Stimulated activated naive CD4-positive, alpha-beta T cell treated with Interleukin-2 at 50 U/mL for 16 hours (primary cell): ENCODE data around the gene PRTN3.

ENCODE experiments used
- DNase-seq: peaks from one replicate; lab custom pipeline; 2025; lab: John Stamatoyannopoulos, UW

Gene PRTN3

DNA sequence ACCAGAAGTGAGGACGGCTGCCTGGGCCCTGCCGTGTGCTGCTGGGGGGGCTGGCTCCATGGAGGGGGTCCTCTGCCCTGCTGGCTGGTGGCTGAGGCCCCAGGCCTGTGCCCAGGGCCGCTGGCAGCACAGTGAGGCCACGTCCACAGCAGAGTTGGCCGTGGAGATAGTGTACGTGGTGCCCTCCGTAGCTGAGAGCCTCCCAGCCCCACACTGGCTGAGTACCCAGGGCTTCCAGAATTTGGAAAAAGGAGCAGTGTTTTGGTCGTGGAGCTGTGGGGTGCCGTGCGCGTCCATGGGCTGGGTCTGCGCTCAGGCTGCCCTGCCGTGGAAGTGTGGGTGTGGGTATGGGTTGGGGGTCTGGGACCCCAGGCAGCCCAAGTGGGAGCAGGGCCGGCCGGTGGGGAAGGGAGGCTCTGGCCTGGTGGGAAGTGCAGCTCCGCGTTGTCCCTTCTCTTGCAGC, 37.7 kb upstream of the PRTN3 start:
- no peak for DNase-seq

DNA sequence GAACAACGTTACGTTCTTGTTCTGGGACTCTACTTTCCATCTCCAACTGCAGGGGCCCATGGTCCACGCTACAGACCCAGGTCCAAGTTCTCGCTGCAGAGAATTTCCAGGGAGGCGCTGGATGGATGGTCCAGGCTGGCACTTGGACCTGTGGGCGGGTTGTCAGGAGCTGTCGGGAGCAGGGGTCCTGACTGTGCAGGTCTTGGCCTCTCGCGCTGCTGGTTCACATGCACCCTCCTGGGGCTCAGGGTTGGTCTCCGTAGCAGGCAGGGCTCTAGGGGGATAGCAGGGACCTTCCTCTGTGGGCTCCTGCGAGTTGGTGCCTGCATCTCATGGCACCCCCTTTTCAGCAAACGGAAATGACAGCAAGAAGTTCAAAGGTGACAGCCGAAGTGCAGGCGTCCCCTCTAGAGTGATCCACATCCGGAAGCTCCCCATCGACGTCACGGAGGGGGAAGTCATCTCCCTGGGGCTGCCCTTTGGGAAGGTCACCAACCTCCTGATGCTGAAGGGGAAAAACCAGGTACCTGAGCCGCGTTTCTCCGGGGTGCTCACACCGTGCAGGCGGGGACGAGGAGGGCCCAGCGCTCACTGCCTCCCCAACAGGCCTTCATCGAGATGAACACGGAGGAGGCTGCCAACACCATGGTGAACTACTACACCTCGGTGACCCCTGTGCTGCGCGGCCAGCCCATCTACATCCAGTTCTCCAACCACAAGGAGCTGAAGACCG, 36.9 kb upstream of the PRTN3 start:
- DNase-seq: no peak

DNA sequence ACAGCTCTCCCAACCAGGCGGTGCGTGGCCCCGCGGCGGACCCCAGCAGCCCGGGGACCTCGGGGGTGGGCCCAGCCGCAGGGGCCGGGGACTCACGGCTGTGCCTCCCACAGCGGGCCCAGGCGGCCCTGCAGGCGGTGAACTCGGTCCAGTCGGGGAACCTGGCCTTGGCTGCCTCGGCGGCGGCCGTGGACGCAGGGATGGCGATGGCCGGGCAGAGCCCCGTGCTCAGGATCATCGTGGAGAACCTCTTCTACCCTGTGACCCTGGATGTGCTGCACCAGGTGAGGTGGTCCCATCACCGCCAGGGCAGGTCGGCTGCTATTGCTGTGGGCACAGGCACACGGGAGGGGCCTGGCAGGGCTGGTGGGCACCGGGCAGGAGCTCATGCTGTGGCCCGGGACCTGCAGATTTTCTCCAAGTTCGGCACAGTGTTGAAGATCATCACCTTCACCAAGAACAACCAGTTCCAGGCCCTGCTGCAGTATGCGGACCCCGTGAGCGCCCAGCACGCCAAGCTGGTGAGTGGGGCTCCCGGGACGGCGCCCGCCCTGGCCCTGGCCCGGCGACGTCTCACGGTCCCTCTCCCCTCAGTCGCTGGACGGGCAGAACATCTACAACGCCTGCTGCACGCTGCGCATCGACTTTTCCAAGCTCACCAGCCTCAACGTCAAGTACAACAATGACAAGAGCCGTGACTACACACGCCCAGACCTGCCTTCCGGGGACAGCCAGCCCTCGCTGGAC, 36.2 kb upstream of the PRTN3 start:
- DNase-seq: no peak

DNA sequence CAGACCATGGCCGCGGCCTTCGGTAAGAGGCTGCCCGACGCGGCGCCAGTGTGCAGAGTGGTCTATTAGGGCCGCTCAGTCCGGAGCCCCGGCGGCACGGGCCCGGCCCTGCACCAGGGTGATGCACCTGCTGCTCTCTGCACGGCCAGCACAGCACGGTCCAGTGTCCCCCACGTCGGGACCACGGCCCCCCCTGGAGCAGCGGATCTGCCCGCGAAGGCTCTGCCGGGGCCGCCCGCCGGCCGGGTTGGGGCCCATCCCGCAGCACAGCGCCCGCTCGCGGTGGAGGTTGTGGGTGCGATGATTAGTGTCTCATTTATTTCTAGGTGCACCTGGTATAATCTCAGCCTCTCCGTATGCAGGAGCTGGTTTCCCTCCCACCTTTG, 35.6 kb upstream of the PRTN3 start:
- DNase-seq: no peak

DNA sequence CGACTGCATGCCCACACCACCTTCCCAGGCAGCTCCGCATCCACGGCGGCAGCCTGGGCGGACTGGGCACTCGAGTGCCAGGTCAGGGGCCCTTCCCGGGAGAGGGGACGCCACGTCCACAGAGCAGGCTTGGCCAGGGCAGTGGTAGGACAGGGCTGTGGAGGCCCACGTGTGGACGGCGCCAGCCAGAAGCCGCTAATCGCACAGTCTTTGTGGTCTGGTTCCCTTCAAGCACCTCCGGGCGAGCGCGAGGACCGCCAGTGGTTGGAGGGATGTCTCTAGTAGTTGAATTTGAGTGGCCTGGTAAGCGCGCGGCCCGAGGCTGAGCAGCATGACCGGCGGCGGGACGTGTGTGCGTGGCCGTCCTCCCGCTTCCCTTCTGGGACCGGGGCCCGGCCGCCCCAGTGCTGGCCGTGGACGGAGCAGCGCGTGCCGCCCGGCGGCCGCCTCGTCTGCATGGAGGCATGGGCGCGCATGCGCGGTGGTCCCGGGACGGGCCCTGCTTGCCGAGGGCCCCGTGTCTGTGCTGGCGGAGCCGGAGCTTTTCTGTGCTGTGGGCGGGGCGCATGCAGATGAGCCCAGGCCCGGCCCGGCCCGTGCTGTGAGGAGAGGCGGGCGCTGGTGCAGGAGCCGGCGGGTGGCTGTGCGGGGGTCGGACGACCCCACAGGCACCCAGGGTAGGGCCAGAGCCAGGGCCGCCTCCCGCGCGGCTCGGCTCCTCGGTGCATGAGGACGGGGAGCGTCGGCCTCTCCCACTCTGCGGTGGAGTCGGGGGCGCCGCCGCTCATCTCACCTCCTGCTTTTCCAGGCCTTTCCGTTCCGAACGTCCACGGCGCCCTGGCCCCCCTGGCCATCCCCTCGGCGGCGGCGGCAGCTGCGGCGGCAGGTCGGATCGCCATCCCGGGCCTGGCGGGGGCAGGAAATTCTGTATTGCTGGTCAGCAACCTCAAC, 34.9 kb upstream of the PRTN3 start:
- no peak for DNase-seq

DNA sequence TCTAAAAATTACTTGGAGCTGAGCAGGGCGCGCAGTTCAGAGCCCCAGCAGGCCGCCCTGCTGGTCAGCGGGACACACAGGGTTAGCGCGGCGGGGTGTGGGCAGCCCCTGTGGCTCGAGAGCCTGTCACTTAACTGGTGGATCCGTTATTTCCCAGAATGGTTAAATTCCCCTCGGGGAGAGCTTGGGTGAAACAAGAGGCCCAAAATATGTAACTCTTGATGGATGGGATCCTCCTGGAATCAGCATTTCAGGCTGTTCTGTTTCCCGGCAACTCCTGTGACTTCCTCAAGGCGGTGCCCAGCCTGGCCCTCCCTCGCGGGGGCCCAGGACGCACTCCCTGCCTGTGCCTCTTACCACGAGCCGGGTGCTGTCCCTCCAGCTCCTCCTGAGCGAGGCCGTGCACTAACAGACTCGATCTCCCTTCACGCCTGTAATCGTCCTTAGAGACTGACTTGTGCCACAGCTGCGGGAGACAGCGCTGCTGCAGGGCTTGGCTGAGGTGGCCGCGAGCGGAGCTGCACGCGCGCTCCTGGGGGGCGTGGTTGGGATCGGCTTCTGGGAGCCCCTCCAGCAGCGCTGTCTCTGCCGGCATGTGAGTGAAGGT, 33.9 kb upstream of the PRTN3 start:
- no peak for DNase-seq

DNA sequence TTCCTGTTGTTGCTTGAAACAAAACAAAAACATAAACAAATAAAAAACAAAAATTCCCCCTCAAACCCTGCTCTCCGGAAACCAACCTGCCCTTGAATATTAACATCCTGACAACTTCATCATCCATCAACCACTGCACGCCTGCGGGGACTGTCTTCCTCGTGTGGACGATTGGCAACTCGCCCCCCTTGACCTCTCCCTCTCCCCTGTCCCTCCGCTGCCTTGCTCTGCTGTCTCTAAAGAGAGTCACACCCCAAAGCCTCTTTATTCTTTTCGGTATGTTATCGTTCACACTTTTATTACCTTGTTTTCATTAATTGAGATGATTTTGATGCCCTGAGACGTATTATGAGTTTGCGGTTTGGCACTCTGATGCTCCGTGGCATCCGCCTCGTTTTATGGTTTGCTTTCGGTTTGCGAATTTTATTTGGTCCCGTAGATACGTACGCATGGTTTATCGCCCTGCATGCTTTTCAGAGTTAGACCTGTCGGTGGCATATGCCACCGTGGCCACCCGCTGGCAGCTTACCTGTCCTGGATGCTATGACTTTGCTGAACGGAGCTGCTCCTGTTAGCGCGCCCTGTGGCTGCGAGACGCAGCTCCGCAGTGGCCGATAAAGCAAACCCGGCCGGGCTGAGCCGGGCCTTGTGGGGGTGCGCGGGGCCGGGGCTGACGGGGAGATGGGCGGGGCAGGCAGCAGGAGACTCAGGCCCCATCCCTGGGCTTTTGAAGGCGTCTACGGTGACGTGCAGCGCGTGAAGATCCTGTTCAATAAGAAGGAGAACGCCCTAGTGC, 33.0 kb upstream of the PRTN3 start:
- no peak for DNase-seq

DNA sequence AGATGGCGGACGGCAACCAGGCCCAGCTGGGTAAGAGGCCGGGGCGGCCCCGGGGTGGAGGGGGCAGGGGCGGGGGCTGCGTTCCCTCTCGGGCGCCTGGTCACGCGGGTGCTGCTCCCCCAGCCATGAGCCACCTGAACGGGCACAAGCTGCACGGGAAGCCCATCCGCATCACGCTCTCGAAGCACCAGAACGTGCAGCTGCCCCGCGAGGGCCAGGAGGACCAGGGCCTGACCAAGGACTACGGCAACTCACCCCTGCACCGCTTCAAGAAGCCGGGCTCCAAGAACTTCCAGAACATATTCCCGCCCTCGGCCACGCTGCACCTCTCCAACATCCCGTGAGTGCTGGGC, 32.4 kb upstream of the PRTN3 start:
- DNase-seq: no peak

DNA sequence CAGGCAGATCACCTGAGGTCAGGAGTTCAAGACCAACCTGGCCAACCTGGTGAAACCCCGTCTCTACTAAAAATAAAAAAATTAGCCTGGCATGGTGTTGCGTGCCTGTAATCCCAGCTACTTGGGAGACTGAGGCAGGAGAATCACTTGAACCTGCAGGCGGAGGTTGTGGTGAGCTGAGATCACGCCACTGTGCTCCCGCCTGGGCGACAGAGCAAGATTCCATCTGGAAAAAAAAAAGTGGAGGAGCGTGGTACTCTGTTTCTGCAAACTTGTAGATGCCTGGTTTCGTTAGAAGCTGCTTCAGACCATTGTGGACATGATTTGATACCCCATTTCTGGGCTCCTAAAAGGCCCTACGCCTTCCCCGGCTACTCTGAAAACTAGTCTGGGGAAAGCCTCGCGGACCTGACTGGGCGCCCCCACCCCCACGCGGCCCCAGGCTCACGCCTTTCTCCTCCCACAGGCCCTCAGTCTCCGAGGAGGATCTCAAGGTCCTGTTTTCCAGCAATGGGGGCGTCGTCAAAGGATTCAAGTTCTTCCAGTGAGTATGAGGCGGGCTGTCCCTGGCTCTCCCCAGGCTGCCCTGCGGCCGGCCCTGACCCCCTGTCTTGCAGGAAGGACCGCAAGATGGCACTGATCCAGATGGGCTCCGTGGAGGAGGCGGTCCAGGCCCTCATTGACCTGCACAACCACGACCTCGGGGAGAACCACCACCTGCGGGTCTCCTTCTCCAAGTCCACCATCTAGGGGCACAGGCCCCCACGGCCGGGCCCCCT, 30.5 kb upstream of the PRTN3 start:
- DNase-seq: no peak

DNA sequence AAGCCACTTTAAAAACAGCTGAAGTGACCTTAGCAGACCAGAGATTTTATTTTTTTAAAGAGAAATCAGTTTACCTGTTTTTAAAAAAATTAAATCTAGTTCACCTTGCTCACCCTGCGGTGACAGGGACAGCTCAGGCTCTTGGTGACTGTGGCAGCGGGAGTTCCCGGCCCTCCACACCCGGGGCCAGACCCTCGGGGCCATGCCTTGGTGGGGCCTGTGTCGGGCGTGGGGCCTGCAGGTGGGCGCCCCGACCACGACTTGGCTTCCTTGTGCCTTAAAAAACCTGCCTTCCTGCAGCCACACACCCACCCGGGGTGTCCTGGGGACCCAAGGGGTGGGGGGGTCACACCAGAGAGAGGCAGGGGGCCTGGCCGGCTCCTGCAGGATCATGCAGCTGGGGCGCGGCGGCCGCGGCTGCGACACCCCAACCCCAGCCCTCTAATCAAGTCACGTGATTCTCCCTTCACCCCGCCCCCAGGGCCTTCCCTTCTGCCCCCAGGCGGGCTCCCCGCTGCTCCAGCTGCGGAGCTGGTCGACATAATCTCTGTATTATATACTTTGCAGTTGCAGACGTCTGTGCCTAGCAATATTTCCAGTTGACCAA, 29.8 kb upstream of the PRTN3 start:
- no peak for DNase-seq

DNA sequence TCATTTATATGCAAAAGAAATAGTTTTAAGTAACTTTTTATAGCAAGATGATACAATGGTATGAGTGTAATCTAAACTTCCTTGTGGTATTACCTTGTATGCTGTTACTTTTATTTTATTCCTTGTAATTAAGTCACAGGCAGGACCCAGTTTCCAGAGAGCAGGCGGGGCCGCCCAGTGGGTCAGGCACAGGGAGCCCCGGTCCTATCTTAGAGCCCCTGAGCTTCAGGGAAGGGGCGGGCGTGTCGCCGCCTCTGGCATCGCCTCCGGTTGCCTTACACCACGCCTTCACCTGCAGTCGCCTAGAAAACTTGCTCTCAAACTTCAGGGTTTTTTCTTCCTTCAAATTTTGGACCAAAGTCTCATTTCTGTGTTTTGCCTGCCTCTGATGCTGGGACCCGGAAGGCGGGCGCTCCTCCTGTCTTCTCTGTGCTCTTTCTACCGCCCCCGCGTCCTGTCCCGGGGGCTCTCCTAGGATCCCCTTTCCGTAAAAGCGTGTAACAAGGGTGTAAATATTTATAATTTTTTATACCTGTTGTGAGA, 29.2 kb upstream of the PRTN3 start:
- no peak for DNase-seq

DNA sequence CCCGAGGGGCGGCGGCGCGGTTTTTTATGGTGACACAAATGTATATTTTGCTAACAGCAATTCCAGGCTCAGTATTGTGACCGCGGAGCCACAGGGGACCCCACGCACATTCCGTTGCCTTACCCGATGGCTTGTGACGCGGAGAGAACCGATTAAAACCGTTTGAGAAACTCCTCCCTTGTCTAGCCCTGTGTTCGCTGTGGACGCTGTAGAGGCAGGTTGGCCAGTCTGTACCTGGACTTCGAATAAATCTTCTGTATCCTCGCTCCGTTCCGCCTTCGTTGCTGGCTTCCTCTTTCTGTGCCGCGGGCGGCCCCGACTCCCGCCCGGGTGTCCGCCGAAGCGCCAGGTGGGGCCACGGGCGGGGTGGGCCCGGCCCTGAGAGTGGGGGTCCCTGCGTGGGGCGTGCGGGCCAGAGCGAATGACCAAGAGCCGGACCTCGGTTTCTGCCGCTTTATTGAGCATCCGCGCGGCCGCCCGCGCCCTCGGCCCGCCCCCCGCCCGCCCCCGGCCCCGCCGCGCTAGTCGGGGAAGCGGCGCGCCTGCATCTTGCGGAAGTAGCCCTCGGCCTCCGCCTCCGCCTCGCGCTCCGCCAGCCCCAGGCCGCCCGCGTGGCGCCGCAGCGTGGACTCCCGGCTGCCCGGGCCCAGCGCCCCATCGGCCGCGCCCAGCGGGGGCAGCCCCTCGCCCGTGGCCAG, 28.6 kb upstream of the PRTN3 start:
- no peak for DNase-seq

DNA sequence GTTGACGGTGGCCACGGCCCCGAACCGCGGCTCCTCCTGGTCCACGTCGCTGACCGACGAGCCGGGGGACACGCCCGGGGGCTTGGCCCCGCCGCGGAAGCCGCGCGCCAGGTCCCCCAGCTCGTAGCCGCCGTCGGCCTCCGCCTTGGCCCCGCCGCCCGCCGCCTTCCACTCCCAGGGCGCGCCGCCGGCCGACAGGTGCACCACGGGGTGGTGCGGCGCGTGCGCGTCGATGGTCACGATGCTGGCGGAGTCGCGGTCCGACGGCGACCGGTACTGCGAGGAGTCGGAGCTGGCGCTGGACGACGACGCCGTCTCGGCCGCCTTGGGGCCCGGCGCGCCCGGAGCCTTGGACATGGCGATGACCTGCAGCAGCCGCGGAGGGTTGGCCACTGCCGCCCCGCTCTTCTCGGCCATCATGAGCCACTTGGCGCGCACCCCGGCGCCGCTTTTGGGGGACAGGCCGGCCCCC, 28.0 kb upstream of the PRTN3 start:
- DNase-seq: no peak

DNA sequence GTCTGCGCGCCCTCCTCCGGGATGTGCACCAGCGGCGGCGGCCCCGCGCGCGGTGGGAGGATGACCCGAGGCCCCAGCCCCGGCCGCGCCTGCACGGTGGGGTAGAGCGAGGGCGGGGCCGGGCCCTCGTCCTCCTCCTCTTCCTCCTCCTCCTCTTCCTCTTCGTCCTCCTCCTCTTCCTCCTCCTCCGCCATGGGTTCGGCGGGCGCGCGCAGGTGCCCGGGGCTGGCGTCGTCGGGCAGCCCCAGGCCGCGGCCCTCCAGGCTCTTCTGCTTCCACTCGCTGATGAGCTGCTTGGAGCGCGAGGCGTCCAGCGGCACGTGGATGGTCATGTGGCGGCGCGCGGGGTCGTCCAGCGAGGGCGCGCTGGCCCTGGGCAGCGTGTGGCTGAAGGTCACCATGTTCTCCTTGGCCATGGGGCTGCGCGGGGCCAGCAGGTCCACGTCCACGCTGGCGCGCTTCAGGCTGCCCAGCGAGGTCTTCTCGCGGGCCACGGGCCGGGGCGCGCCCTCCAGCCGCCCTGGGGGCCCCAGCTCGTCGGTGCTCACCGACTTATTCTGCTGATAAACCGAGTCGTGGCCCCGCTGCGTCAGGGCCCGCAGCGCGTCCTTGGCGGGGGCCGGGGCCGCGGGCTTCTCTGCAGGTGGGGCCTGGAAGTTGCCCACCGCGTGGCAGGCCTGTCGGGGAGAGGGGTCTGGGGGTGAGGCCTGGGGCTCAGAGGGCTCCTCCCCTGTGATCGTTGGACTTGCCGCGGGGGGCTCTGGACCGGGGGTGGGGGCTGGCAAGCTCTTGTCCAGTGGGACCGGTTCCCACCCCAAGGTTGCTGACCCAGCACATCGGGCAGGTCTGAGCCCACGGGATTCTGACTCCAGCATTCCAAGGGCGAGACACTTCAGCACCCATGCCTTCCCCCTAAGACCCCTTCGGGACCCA, 27.3 kb upstream of the PRTN3 start:
- DNase-seq: no peak

DNA sequence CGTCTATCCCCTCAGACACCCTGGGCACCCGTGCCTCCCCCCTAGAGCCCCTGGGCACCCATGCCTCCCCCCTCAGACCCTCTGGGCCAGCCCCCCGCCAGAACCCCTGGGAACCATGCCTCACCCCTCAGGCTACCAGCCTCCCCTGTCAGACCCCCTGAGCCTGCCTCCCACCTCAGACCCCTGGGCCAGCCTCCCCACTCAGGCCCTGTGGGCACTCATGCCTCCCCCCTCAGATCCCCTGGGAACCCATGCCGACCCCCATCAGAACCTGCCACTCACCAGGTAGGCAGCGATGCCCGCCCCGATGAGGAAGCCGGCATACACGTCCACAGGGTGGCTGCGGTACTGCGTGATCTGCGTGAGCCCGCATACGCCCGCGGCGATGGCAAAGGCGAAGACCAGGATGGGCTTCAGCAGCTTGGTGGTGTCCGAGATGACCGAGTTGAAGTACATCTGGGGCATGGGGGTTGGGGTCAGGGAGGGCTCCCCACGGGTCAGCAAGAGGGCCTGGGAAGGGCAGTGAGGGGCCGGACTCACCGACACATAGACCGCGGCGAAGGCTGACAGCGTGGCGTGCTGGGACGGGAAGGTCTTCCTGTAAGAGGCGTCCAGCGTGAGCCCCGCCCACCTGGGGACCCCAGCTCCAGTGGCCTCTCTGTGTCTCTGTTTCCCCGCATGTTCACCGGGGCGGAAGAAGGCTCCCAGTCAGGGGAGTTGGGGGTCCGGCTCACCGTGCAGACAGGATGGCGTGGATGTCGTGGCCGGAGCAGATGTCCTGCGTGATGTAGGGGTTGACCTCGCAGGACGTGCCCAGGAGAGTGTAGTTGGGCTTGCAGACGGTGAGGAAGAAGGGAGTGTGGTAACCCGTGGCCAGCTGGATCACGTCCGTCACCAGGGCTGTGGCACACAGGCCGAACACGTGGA, 26.4 kb upstream of the PRTN3 start:
- DNase-seq: no peak

DNA sequence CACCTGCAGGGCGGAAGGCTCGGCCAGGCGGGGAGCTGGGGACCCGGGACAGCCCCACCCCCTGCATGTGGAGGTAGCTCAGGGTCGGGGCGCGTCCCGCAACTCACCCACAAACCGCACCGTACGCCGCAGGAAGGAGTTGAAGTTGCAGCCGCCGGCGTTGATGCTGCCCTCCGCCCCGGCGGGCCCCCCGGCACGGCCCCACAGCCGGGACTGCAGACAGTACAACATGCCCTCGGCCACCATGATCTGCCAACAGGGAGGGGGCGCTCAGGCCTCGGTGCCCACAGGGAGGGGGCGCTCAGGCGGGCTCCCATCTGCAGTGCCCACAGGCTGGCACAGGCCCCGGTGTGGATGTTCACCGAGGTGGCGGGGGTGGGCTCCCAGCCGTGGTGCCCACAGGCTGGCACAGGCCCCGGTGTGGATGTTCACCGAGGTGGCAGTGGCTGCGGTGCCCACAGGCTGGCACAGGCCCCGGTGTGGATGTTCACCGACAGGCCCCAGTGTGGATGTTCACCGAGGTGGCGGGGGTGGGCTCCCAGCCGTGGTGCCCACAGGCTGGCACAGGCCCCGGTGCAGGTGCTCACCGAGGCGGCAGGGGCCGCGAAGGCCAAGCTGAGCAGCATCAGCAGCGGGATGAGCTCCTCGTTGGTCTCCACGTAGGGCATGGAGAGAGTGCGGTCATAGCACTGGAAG, 25.6 kb upstream of the PRTN3 start:
- no peak for DNase-seq
